A673 (cell line): Measurements from ENCODE around the gene LYRM4.

Experiments
- EZH2 ChIP-seq: fragments of 200-600 bp; sonication (generic); IDR thresholded peaks from 2 replicates; pipeline ENCODE4 v1.6.1; 2017; ENCODE audit warnings: borderline replicate concordance, low read depth, mild to moderate bottlenecking, mixed read lengths, antibody characterized with exemption, low read length; ENCODE audit not compliant: poor library complexity, severe bottlenecking
- TF ChIP-seq, protein P1 (sequence below): fragments of 300-800, 200-600 bp; sonication (generic); conservative IDR thresholded peaks from 2 replicates; pipeline ENCODE4 v1.5.1; 2017; ENCODE audit warnings: low read depth, mild to moderate bottlenecking, antibody characterized with exemption, low read length, moderate library complexity, mixed read lengths

DNA sequence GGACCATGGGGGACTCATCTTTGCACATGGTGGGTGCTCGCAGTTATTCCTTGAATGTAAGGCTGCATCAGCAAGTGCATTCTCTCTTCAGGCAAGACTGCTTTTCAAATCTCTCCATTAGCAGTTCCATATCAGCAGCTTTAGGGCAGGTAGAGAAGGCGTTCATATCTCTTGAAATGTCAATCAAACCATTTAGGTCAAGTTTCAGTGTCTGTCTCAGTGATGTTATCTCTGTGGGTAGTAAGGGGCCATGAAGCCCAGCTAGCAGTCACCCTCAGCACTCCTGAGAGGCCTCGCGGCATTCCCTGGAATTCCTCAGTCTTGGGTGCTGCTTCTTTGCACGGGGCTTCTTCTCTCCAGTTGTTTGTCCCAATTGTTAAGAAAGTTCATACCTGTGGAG lies 24.8 kb upstream of the LYRM4 start:
- TF ChIP-seq, protein P1, sequence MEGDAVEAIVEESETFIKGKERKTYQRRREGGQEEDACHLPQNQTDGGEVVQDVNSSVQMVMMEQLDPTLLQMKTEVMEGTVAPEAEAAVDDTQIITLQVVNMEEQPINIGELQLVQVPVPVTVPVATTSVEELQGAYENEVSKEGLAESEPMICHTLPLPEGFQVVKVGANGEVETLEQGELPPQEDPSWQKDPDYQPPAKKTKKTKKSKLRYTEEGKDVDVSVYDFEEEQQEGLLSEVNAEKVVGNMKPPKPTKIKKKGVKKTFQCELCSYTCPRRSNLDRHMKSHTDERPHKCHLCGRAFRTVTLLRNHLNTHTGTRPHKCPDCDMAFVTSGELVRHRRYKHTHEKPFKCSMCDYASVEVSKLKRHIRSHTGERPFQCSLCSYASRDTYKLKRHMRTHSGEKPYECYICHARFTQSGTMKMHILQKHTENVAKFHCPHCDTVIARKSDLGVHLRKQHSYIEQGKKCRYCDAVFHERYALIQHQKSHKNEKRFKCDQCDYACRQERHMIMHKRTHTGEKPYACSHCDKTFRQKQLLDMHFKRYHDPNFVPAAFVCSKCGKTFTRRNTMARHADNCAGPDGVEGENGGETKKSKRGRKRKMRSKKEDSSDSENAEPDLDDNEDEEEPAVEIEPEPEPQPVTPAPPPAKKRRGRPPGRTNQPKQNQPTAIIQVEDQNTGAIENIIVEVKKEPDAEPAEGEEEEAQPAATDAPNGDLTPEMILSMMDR = no peak
- TF ChIP-seq EZH2 = no peak
